22Rv1 (cell line): ENCODE measurements around the gene OTUB1.
"Not testable (repeated sequence)": the region's sequence is repeated elsewhere in the genome, so short reads cannot be mapped to it uniquely, and the experiment has no call there.

Experiments
- ZFX ChIP-seq: fragments of 450-650 bp; IDR thresholded peaks from 2 replicates; pipeline ENCODE4 v1.6.1; 2017; ENCODE audit warnings: antibody characterized with exemption, borderline replicate concordance
- TF ChIP-seq, protein P1 (sequence below): fragments of 450-650 bp; IDR thresholded peaks from 2 replicates; pipeline ENCODE4 v1.5.1; 2017; ENCODE audit warnings: mild to moderate bottlenecking

DNA sequence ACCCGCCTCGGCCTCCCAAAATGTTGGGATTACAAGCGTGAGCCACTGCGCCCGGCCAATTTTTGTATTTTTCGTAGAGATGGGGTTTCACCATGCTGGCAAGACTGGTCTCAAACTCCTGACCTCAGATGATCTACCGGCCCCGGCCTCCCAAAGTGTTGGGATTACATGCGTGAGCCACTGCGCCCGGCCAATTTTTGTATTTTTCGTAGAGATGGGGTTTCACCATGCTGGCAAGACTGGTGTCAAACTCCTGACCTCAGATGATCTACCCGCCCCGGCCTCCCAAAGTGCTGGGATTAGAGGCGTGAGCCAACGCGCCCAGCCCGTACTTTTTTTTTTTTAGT is 12.4 kb upstream of the OTUB1 start:
- TF ChIP-seq, protein P1, sequence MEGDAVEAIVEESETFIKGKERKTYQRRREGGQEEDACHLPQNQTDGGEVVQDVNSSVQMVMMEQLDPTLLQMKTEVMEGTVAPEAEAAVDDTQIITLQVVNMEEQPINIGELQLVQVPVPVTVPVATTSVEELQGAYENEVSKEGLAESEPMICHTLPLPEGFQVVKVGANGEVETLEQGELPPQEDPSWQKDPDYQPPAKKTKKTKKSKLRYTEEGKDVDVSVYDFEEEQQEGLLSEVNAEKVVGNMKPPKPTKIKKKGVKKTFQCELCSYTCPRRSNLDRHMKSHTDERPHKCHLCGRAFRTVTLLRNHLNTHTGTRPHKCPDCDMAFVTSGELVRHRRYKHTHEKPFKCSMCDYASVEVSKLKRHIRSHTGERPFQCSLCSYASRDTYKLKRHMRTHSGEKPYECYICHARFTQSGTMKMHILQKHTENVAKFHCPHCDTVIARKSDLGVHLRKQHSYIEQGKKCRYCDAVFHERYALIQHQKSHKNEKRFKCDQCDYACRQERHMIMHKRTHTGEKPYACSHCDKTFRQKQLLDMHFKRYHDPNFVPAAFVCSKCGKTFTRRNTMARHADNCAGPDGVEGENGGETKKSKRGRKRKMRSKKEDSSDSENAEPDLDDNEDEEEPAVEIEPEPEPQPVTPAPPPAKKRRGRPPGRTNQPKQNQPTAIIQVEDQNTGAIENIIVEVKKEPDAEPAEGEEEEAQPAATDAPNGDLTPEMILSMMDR, result not testable (repeated sequence)
- not testable (repeated sequence) for TF ChIP-seq ZFX
